GM19395 (cell line): Measurements from ENCODE around the gene ACAD9.
"Not testable (repeated sequence)": the region's sequence is repeated elsewhere in the genome, so short reads cannot be mapped to it uniquely, and the experiment has no call there.

ENCODE experiments used
- ATAC-seq: cut with Tn5 transposase; IDR thresholded peaks from one replicate; pipeline ENCODE4 v1.9.1; 2021; ENCODE audit warnings: mild to moderate bottlenecking, moderate library complexity; ENCODE audit not compliant: unreplicated experiment

ACAD9 gene

DNA sequence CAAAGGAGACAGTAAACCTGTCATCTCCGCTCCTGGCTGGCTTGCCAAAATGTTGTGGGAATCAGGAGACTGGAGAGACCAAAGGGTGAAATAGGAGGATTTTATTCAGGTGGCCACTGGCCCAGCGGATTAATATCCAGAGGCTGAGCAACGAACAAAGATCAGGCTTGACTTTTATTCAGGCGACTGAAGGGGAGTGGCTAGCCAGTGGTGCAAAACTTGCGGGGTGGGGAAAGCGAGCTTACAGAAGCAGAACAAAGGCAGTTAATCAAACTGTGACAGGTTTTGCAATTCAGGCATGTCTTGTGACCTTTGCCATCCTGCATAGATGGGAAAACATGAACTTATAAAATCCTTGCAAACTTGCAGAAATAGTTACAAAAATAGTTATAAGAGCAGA, 19.8 kb upstream of the ACAD9 start:
- no peak for ATAC-seq

DNA sequence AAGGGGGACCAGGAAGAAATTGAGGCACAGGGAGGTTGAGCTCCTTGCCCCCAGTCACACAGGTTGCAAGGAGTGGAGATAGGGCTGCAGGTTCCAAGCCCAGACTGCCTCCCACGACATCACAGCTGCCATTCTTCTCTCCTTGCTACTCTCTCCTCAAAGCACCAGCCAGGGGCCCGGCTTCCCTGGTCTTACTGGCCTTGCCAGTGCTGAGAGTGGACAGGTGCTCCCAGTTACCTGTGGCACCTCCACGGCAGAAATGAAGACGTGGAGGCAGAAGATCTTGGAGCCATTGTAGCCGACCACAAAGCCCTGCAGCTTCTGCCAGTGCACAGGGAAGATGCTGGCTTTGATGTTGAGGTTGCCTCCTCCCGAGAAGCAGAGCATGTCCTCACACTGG, 17.9 kb upstream of the ACAD9 start:
- ATAC-seq: no peak

- ATAC-seq: no peak
Observed at GRCh38 chr3:128863560-128863959, 15.9 kb upstream of the ACAD9 start.

DNA sequence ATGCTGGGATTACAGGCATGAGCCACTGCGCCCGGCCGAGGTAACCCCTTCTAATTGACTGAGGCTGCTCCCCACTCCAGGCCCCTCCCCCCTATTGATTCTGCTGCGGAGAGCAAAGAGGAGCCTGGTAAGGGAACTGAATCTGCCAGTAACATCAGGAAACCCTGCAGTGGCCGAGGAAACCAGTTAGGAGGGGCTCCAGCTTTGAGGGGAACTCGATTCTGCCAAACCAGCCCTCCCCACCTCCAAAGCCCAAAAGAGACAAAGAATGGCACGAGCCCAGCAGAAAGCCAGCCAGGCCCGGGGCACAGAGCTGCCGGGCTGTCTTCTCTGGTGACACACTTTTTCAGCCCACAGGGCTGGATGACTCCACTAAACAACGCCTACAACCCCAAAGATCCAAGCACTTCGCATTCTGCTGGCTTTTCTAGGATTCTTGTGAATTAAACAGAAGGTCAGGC, 15.0 kb upstream of the ACAD9 start:
- no peak for ATAC-seq

- ATAC-seq: not testable (repeated sequence)
Observed at GRCh38 chr3:128864849-128865804, 14.3 kb upstream of the ACAD9 start.

GRCh38 chr3:128867200-128868125, 12.0 kb upstream of the ACAD9 start:
- ATAC-seq: no peak

- no peak for ATAC-seq
Observed at GRCh38 chr3:128870347-128870746, 9.1 kb upstream of the ACAD9 start.

- no peak for ATAC-seq
Observed at GRCh38 chr3:128872282-128872681, 7.1 kb upstream of the ACAD9 start.

- ATAC-seq: no peak
Observed at GRCh38 chr3:128872744-128873143, 6.7 kb upstream of the ACAD9 start.

DNA sequence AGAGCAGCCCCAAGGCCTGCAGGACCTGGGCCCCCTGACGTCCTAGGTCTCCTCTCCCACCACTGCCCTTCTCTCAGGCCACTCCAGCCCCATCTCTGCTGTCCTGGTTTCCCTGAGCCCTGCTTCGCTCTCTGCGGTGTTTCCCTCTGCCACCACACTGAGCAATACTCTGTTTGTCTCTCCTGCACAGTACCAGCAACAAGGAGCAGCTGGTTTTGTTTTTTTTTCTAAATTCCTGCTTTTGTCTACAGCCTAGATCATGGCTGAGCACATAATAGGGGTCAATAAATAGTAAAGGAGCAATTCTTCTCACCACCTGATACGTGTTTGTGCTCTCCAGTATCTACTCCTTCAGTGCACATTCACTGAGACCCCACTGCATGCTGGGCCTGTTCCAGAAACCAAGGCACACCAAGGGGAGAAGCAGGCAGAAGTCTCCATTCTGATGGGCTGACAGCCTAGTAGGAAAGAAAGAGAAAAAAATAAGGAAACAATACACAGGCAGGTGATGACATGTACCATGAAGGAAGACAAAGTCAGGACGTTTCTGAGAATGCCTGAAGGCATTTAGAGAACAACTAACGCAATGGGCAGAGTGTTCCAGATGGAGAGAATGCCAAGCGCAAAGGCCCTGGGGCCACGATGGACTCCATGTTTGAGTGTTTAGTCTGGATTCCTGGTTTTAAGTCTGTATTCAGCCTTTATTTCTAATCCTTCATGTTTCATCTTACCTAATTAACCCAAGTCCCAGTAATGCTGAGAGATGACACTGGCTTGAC, 6.0 kb upstream of the ACAD9 start:
- no peak for ATAC-seq

GRCh38 chr3:128874481-128875180, 4.8 kb upstream of the ACAD9 start:
- ATAC-seq: no peak

DNA sequence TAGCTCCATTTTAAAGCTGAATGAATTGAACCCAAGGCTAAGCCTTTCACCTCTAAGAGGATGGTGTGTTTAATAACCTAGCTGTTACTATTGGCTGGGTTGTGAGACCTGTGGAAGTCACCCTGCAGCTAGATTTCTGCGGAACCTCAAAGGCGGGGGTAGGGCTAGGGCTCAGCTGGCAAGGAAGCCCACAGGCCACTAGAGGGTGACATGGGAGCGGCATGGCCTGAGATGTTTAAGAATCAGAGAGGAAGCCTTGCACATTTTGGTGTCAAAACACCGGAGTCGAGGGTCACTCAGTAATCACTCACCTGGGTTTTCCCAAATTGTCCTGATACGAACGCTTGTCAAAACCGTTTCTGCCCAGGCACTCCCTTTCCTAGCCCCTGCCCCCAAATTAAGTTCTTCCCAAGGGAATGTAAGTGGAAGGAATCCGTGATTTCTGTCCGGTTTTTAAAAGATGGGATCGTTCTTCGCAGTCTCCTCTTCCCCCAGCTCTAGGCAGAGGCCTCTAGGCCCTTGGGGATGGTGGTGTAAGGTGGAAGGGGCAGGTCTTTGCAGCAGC, 3.8 kb upstream of the ACAD9 start:
- no peak for ATAC-seq

DNA sequence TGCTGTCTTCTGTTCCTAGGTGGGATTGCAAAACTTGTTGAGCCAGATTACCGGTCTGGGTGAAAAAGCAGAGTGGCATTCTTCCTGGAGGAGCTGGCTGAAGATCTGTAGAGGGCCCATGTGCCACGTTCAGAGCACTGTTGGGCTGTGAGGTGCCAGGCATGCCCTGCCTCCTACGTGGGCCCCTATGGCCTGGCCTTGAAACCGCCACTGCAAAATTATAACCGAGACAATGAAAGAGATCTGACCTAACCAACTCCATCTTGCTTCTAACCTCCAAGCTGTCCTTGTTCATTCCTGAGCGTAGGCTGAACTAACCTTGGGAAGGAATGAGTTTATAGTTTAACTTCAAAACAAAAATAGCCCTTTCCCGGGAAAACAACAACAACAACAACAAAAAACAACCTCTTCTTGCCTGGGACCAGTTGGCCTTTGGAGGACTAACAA, 1.4 kb upstream of the ACAD9 start:
- ATAC-seq: no peak

- peak; percentile 7 for ATAC-seq
Observed at GRCh38 chr3:128878556-128879124, 780 bp upstream of the ACAD9 start.

DNA sequence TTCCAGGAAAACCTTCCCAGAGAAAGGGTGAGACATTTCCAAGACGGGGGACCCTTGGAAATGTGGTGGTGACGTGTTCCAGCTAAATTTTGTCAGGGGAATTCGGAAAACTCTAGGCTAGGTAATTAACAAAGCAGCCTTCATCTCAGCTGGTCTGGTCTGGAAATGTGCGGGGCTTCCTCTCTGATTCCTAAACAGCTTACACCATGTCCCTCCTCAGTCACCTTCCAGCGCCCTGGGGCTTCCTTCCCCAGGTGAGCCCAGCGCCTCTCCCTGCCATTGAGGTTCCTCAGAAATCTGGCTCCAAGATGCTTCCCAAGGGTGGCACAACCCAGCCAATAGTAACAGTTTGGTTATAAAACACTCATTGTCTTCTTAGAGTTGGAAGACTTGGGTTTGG, 571 bp downstream of the ACAD9 start:
- no peak for ATAC-seq

DNA sequence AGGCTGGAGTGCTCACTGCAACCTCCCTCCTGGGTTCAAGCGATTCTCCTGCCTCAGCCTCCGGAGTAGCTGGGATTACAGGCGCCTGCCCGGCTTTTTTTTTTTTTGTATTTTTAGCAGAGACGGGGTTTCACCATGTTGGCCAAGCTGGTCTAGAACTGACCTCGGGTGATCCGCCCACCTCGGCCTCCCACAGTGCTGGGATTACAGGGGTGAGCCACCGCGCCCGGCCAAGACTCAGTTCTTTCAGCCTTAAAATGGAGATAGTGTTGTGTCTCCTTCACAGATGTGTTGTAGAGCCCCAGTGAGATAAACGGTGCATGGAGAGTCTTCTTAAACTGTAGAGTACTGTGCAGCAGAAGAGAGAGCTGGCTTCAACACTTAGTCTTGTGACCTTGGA, 1.0 kb downstream of the ACAD9 start:
- ATAC-seq: not testable (repeated sequence)

DNA sequence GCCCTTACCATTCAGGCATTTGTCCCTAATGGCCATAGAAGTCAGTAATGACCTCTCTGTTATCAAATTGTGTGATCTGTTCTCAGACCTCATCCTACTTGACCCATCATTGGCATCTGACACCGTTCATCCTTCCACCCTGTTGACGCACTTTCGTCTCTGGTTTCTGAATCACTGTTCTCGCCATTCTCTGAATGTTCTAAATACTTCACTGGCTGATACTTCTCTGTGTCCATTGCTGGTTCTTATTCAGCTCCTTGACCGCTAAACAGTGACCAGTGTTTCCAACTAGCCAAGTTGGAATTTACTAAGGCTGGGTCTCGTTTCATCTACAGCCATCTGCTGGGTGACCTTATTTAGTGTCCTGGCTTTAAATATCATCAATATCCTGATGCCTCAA, 2.2 kb downstream of the ACAD9 start:
- ATAC-seq: no peak

- no peak for ATAC-seq
Observed at GRCh38 chr3:128882719-128883118, 3.3 kb downstream of the ACAD9 start.

DNA sequence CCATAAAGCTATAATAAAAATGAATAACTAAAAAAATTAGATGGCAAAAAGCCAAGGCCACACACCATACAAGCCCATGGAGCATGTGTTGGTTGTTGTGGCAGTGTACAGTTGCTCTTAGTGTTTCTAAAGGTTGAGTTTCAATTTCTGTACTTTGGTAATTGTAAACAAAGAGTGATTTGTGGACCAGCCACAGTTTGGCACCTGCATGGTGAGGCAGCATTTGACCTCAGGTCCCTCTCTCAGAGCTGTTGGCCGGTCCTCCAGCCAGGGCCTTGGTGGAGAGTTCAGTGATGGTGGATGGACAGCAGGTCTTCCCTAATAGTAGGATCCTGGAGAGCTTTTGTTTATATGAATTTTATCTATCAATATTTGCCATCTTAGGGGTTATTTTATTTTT, 5.6 kb downstream of the ACAD9 start:
- no peak for ATAC-seq
